ENCODE measurements around the gene ZNF853. TPM values are rescaled to one million over a fixed set of nuclear protein-coding genes. Genes with fewer than 3 reads are reported as not detected.

The ZNF853 gene
- total RNA-seq, 4 donors from 2014 or later: 17.2 to 27.4 (median 22.1) TPM

DNA sequence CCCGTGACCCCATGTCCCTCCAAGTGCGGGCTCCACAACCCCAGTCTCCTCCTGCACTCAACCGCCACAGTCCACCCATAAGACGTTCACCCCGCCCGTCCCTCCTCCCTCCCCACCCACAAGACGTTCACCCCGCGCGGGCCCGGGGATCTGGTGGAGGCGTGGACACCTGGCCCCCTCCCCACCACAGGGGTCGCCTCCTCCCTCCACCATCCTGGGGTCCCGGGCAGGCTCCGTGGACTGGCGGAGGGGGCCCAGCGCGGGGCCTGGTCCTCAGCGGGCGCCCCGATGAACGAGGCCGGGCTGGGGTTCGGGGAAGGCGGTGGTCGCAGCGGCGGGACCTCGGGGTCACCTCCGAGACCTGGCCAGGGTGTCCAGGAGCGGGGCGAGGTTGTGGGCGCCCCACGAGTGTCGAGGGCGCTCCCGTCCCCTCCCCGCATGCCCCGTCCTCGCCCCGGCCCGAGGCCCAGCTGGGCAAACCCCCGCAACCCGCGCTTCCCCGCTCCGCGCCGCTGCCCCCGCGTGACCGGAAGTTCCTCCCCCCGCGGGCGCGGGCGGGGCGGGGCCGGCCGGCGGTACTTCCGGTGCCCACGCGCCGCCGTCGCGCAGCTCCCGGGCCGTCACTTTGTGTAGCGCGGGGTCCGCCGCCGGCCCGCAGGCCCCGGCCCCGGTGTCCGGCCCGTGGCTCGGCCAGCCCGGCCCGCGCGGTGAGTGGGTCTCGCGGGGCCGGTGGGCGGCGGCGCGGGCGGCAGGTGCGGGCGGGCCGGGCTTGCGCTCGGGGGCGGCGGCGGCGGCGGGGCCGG lies 21.5 kb downstream of the ZNF853 start, which contains the start of gene ZNF316:
Gene ZNF316 (plus strand): TSS at position 578 of the 803 bp plus-strand sequence. CDS start 5,092 bp downstream, outside the sequence.
- peak; percentile 57 to 62 for DNase-seq
- intact Hi-C loops (cut with DNase I): loop anchor here (5.0 kb wide), 1 partner anchor 40 kb away; no protein-coding TSS in a partner anchor
- no peaks in the 10 kb centered on the region for H3K9me3 ChIP-seq
- peak within 1 kb of the TSS; percentile 75 to 97 (median 91) for H3K4me3 ChIP-seq (replicated peaks in 1 of 3)
- H3K27me3 ChIP-seq: no peaks in the 10 kb centered on the region
- WGBS, 2 donors: 2 to 4% methylated on average over 6 to 8 of the region's 104 CpGs
- TF ChIP-seq POLR2A (IDR thresholded peaks at IDR 0.05): peak; percentile 49 to 69
- TF ChIP-seq, protein P1, sequence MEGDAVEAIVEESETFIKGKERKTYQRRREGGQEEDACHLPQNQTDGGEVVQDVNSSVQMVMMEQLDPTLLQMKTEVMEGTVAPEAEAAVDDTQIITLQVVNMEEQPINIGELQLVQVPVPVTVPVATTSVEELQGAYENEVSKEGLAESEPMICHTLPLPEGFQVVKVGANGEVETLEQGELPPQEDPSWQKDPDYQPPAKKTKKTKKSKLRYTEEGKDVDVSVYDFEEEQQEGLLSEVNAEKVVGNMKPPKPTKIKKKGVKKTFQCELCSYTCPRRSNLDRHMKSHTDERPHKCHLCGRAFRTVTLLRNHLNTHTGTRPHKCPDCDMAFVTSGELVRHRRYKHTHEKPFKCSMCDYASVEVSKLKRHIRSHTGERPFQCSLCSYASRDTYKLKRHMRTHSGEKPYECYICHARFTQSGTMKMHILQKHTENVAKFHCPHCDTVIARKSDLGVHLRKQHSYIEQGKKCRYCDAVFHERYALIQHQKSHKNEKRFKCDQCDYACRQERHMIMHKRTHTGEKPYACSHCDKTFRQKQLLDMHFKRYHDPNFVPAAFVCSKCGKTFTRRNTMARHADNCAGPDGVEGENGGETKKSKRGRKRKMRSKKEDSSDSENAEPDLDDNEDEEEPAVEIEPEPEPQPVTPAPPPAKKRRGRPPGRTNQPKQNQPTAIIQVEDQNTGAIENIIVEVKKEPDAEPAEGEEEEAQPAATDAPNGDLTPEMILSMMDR (IDR thresholded peaks at IDR 0.05): no peak
- no peaks in the 10 kb centered on the region for H3K36me3 ChIP-seq
- H3K4me1 ChIP-seq: peaks cover 18 to 28% of the 10 kb centered on the region in 2 donors
- peak within 1 kb of the TSS; percentile 82 to 95 (median 86) for H3K27ac ChIP-seq

DNA sequence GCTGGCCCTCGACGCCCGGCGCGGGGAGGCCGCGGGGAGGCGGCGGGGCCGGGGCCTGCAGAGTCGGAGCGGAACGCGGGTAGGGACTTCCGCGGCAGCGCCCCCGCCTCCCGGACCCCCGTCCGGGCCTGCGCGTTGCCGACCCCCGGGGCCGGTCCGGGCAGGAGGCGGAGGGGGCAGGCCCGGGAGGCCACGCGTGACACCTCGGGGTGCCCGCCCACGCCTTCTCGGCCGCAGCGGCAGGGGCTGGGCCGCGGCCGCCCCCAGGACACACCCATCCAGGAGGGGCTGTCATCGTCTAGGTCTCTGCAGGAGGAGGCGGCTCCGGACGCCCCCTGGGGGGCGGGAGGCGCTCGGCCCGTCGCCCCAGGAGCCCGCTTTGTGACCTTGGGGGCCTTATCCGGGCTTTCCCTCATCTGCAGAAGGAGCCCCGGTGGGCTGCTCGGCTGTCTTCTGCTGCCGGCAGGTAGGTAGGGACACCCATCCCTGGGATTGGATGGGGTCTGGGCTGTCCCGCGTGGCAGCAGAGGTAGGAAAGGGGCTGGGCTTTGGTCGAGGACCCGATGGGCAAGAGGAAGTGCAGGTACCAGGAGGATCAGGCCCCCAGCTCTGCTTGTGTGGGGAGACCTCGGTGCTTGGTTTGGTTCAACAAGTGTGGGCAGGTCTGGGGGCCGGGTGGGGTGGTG lies 22.3 kb downstream of the ZNF853 start:
- Histone ChIP-seq H3K4me1 (peaks cover 20 to 35% of the 10 kb centered on the region in 2 donors), H3K27me3 (no peaks in the 10 kb centered on the region), H3K4me3 (replicated peaks in 1 of 3) (peak overlapping the region; percentile 42 to 85 (median 75)), H3K36me3 (no peaks in the 10 kb centered on the region), H3K27ac (peak overlapping the region in 2 of 3 donors; percentile 51 to 57), H3K9me3 (no peaks in the 10 kb centered on the region)
- WGBS, 2 donors: 3% methylated on average over 4 to 18 of the region's 60 CpGs
- intact Hi-C loops (cut with DNase I): loop anchor here (5.0 kb wide), 1 partner anchor 40 kb away; no protein-coding TSS in a partner anchor
- TF ChIP-seq, protein P1 (IDR thresholded peaks at IDR 0.05): peak in 3 of 6 experiments; percentile 5 to 14 (median 9)
- no peak for TF ChIP-seq POLR2A (IDR thresholded peaks at IDR 0.05)
- peak; percentile 30 to 36 for DNase-seq

DNA sequence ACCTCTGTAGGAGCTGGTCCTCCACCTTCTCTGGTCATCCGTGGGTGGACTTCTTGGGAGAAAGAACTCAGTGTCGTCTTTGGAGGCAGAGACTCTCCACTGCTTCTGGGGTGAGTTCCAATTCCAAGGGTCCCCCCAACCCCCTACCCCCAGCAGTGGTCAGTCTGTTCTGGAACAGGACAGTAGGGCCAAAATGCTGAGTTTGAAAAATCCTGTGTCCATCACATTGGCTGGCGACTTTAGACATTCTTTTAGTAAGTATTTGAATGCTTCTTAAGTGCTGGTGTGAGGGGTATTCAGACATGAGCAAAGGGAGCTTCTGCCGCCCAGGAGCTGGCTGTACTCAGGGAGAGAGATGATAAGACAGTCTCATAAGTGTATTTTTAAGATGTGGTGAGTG lies 23.6 kb downstream of the ZNF853 start:
- no peak for TF ChIP-seq POLR2A (IDR thresholded peaks at IDR 0.05)
- Histone ChIP-seq H3K36me3 (peaks cover 0 to 5% of the 10 kb centered on the region in 2 donors), H3K27me3 (no peaks in the 10 kb centered on the region), H3K9me3 (no peaks in the 10 kb centered on the region), H3K4me3 (replicated peaks in 1 of 3) (no peak overlapping the region), H3K27ac (peak overlapping the region in 1 of 3 donors; percentile 51), H3K4me1 (peaks cover 29 to 46% of the 10 kb centered on the region in 2 donors)
- WGBS, 2 donors: 75 to 96% methylated on average over 3 of the region's 4 CpGs
- intact Hi-C loops (cut with DNase I): loop anchor here (5.0 kb wide), 1 partner anchor 42 kb away; no protein-coding TSS in a partner anchor
- DNase-seq: no peak

DNA sequence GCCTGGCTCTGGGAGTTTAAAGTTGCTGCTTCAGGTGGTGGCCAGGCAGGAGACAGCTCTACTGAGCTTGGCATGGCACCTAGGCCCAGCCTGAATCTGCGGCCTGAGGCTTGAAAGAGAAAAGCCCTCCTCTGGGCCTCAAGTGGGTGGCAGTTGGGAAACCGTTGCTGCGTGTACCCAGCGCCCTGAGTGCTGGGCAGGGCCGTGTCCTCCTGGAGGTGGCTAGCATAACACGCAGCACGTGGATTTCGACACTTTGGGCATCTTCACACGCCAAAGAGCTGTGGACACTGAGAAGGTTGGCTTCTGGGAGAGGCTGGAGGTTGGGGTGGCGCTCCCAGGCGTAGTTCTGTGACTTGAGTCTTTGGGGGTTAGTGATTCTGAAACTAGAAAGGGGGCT lies 24.2 kb downstream of the ZNF853 start:
- DNase-seq: no peak
- H3K9me3 ChIP-seq: no peaks in the 10 kb centered on the region
- H3K27ac ChIP-seq: no peak overlapping the region
- peaks cover 30 to 48% of the 10 kb centered on the region in 2 donors for H3K4me1 ChIP-seq
- H3K4me3 ChIP-seq (replicated peaks in 1 of 3): no peak overlapping the region
- H3K36me3 ChIP-seq: peaks cover 3 to 11% of the 10 kb centered on the region in 2 donors
- TF ChIP-seq, protein P1 (IDR thresholded peaks at IDR 0.05): no peak
- no peak for TF ChIP-seq POLR2A (IDR thresholded peaks at IDR 0.05)
- WGBS, 2 donors: 92 to 95% methylated on average over 11 of the region's 11 CpGs
- intact Hi-C loops (cut with DNase I): loop anchor here (5.0 kb wide), 1 partner anchor 42 kb away; no protein-coding TSS in a partner anchor
- H3K27me3 ChIP-seq: no peaks in the 10 kb centered on the region

DNA sequence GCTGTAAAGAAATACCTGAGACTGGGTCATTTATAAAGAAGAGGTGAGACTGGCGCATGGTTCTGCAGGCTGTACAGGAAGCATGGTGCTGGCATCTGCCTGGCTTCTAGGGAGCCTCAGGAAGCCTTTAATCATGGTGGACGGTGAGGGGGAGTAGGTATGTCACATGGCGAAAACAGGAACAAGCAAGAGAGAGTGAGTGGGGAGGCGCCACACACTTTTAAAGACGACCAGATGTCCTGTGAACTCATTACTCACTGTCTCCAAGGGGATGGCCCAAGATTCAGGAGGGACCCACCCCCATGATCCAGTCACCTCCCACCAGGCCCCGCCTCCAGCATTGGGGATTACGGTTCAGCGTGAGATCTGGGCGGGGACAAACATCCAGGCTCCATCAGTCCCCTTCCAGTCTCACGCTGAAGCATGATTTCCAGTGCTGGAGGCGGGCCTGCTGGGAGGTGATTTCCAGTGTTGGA lies 24.9 kb downstream of the ZNF853 start:
- no peaks in the 10 kb centered on the region for H3K27me3 ChIP-seq
- no peak overlapping the region for H3K4me3 ChIP-seq (replicated peaks in 1 of 3)
- TF ChIP-seq, protein P1 (IDR thresholded peaks at IDR 0.05): no peak
- no peak for TF ChIP-seq POLR2A (IDR thresholded peaks at IDR 0.05)
- no peak overlapping the region for H3K27ac ChIP-seq
- DNase-seq: peak in 1 of 2 donors; percentile 18
- peaks cover 9 to 18% of the 10 kb centered on the region in 2 donors for H3K36me3 ChIP-seq
- 71% methylated on average over 6 to 11 of the region's 11 CpGs for whole genome bisulfite sequencing, 2 donors
- H3K9me3 ChIP-seq: no peaks in the 10 kb centered on the region
- peaks cover 30 to 48% of the 10 kb centered on the region in 2 donors for H3K4me1 ChIP-seq
- intact Hi-C loops (cut with DNase I): no loop called here

Data from thyroid gland (tissue), 4 donors.